GM18526 (cell line): ENCODE data around the gene CD34.

Source experiments
- POLR2A ChIP-seq: IDR thresholded peaks from 3 replicates; pipeline ENCODE4 v1.6.1; 2011; ENCODE audit not compliant: insufficient read length; ENCODE audit errors: extremely low read depth

The CD34 gene

GRCh38 chr1:207938016-207938415 is 27.1 kb upstream of the CD34 start:
- TF ChIP-seq POLR2A, result no peak

GRCh38 chr1:207937204-207937603 is 26.3 kb upstream of the CD34 start:
- no peak for TF ChIP-seq POLR2A

GRCh38 chr1:207935166-207935583 is 24.2 kb upstream of the CD34 start:
- no peak for TF ChIP-seq POLR2A

GRCh38 chr1:207933205-207933800 is 22.4 kb upstream of the CD34 start:
- no peak for TF ChIP-seq POLR2A

GRCh38 chr1:207926984-207927383 is 16.1 kb upstream of the CD34 start:
- no peak for TF ChIP-seq POLR2A

- TF ChIP-seq POLR2A, result no peak
These were observed 14.3 kb upstream of the CD34 start for GRCh38 chr1:207925210-207925609.

GRCh38 chr1:207923561-207923960 is 12.6 kb upstream of the CD34 start:
- no peak for TF ChIP-seq POLR2A

- no peak for TF ChIP-seq POLR2A
These were observed 12.2 kb upstream of the CD34 start for GRCh38 chr1:207923121-207923520.

GRCh38 chr1:207922554-207922953 is 11.6 kb upstream of the CD34 start:
- no peak for TF ChIP-seq POLR2A

- TF ChIP-seq POLR2A, result no peak
These were observed 10.4 kb upstream of the CD34 start for GRCh38 chr1:207921321-207921720.

- no peak for TF ChIP-seq POLR2A
These were observed 9.6 kb upstream of the CD34 start for GRCh38 chr1:207920444-207921021.

- no peak for TF ChIP-seq POLR2A
These were observed 8.7 kb upstream of the CD34 start for GRCh38 chr1:207919523-207920170.

GRCh38 chr1:207918581-207918980 is 7.7 kb upstream of the CD34 start:
- no peak for TF ChIP-seq POLR2A

- no peak for TF ChIP-seq POLR2A
These were observed 7.1 kb upstream of the CD34 start for GRCh38 chr1:207918011-207918410.

GRCh38 chr1:207917080-207917479 is 6.2 kb upstream of the CD34 start:
- no peak for TF ChIP-seq POLR2A

- no peak for TF ChIP-seq POLR2A
These were observed 3.0 kb upstream of the CD34 start for GRCh38 chr1:207913951-207914350.
